ENCODE measurements around the gene CORO2A.

- TF ChIP-seq POLR2AphosphoS5 (IDR thresholded peaks at IDR 0.05; ENCODE audit: borderline replicate concordance, low read depth, low read length) (no peak), EZH2 (IDR thresholded peaks at IDR 0.05) (no peak)
Observed at GRCh38 chr9:98140503-98140902, 51.9 kb downstream of the CORO2A start.

Measured in SK-N-MC (cell line).